PC-3 (cell line): ENCODE measurements around the gene GFOD1. TPM values are rescaled to one million over a fixed set of nuclear protein-coding genes. Genes with fewer than 3 reads are reported as not detected.

Experiments
- ATAC-seq: fragments of 200-7000 bp; cut with Tn5 transposase; 2 replicates; pipeline ENCODE4 v1.9.1; 2020; ENCODE audit warnings: mild to moderate bottlenecking, moderate library complexity
- BruUV-seq: library from RNA; stranded (reverse); fragments of 400-500 nt; replicated peaks from 2 replicates; lab custom pipeline; 2021; lab: Mats Ljungman, UMichigan
- CTCF ChIA-PET: fragments of 300-600 bp; sonication (Branson Sonifier 250); formaldehyde crosslinking; loops from one replicate; lab custom pipeline; 2022; ENCODE audit warnings: antibody characterized with exemption; lab: Charles Lee
- POLR2A ChIA-PET: fragments of 300-600 bp; sonication (Branson Sonifier 250); formaldehyde crosslinking; loops from one replicate; lab custom pipeline; 2022; ENCODE audit warnings: antibody characterized with exemption; ENCODE audit not compliant: unreplicated experiment; lab: Charles Lee
- DNase-seq: peaks from one replicate; pipeline ENCODE4 v3.0.0-alpha.2; 2015
- H2AFZ ChIP-seq: fragments of 300-600 bp; sonication (generic); 2 replicates; pipeline ENCODE4 v1.6.0; 2016; ENCODE audit warnings: antibody characterized with exemption, low read length
- H3F3A ChIP-seq: fragments of 300-600 bp; sonication (generic); one replicate; pipeline ENCODE4 v1.6.0; 2017; ENCODE audit warnings: antibody characterized with exemption, low read length, control low read depth, mild to moderate bottlenecking; ENCODE audit not compliant: unreplicated experiment
- H3K27ac ChIP-seq: fragments of 300-600 bp; sonication (generic); 2 replicates; pipeline ENCODE4 v1.5.1; 2016; ENCODE audit warnings: mild to moderate bottlenecking, low read length
- H3K27me3 ChIP-seq: fragments of 300-600 bp; sonication (generic); 2 replicates; pipeline ENCODE4 v1.6.1; 2016; ENCODE audit warnings: low read length, mixed read lengths
- H3K36me3 ChIP-seq: fragments of 300-600 bp; sonication (generic); 2 replicates; pipeline ENCODE4 v1.6.1; 2016; ENCODE audit warnings: low read depth, mixed run types, low read length, mixed read lengths
- H3K4me1 ChIP-seq: fragments of 300-600 bp; sonication (generic); 2 replicates; pipeline ENCODE4 v1.5.1; 2016; ENCODE audit warnings: low read length; ENCODE audit not compliant: insufficient read depth
- H3K4me2 ChIP-seq: fragments of 300-600 bp; sonication (generic); 2 replicates; pipeline ENCODE4 v1.6.0; 2016; ENCODE audit warnings: low read length
- H3K4me3 ChIP-seq: fragments of 300-600 bp; sonication (generic); 2 replicates; pipeline ENCODE4 v1.5.1; 2016; ENCODE audit warnings: mild to moderate bottlenecking, low read length, mixed read lengths
- H3K79me2 ChIP-seq: fragments of 300-600 bp; sonication (generic); 2 replicates; pipeline ENCODE4 v1.6.1; 2017; ENCODE audit warnings: low read length, mixed read lengths
- H3K9ac ChIP-seq: fragments of 300-600 bp; sonication (generic); 2 replicates; pipeline ENCODE4 v1.6.0; 2016; ENCODE audit warnings: mild to moderate bottlenecking, low read length
- H3K9me2 ChIP-seq: fragments of 300-600 bp; sonication (generic); replicated peaks from 2 replicates; pipeline ENCODE4 v1.6.1; 2016; ENCODE audit warnings: mixed run types, low read length, mixed read lengths
- H3K9me3 ChIP-seq: fragments of 300-600 bp; sonication (generic); 2 replicates; pipeline ENCODE4 v1.6.1; 2016; ENCODE audit warnings: low read length, mixed read lengths
- H4K20me1 ChIP-seq: fragments of 300-600 bp; sonication (generic); 2 replicates; pipeline ENCODE4 v1.6.1; 2016; ENCODE audit warnings: low read length, mixed read lengths
- EZH2 ChIP-seq: fragments of 300-600 bp; sonication (generic); IDR thresholded peaks from one replicate; pipeline ENCODE4 v1.6.1; 2017; ENCODE audit warnings: antibody characterized with exemption, mild to moderate bottlenecking, low read length; ENCODE audit not compliant: unreplicated experiment
- EZH2phosphoT487 ChIP-seq: fragments of 300-600 bp; sonication (generic); IDR thresholded peaks from 2 replicates; pipeline ENCODE4 v1.6.1; 2018; ENCODE audit warnings: mild to moderate bottlenecking, antibody characterized with exemption, low read length, borderline replicate concordance
- intact Hi-C: fragments of 100-400 bp; cut with micrococcal nuclease; formaldehyde crosslinking; loops from 2 replicates; pipeline ENCODE4 v1.9.0; 2023
- total RNA-seq: library from RNA; depleted of rRNA; stranded (reverse); fragments of >200 nt; gene quantifications from 2 replicates; pipeline ENCODE4 v1.2.3, GENCODE V29; 2014
- TF ChIP-seq, protein P1 (sequence below): fragments of 300-600 bp; sonication (generic); conservative IDR thresholded peaks from 2 replicates; pipeline ENCODE4 v1.5.1; 2017; ENCODE audit warnings: antibody characterized with exemption, low read depth, mild to moderate bottlenecking, low read length

The GFOD1 gene
- total RNA-seq, 1 experiment from 2014 or later = 16.0 TPM

DNA sequence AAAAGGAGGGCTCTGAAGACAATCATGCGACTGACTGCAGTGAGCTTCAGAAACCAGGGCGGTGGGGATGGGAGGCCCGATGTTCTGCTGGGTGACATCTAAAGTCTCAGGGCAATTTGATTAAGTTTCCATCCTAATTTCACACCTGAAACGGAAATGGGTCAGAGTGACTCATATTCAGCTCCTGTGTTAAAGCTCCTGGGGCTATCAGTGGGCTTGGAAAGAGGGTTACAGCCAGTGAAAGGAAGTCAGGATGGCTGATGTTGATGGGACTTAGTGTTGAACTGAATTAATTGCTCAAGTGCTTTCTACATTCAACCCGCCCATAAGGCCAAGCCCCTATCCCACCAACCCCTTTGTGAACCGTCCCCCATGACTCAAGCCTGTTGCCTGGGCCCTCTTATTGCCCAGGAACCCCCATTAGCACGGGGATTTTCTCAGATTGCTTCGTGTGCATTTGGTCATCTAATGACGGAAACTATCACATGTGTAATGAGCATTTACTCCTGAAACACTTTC lies 112.0 kb downstream of the GFOD1 start:
- H3K4me2 ChIP-seq = no peak overlapping the region
- intact Hi-C loops = no loop called here
- no peaks in the 10 kb centered on the region for H3K9me2 ChIP-seq
- no peak overlapping the region for H3K4me3 ChIP-seq
- TF ChIP-seq, protein P1, sequence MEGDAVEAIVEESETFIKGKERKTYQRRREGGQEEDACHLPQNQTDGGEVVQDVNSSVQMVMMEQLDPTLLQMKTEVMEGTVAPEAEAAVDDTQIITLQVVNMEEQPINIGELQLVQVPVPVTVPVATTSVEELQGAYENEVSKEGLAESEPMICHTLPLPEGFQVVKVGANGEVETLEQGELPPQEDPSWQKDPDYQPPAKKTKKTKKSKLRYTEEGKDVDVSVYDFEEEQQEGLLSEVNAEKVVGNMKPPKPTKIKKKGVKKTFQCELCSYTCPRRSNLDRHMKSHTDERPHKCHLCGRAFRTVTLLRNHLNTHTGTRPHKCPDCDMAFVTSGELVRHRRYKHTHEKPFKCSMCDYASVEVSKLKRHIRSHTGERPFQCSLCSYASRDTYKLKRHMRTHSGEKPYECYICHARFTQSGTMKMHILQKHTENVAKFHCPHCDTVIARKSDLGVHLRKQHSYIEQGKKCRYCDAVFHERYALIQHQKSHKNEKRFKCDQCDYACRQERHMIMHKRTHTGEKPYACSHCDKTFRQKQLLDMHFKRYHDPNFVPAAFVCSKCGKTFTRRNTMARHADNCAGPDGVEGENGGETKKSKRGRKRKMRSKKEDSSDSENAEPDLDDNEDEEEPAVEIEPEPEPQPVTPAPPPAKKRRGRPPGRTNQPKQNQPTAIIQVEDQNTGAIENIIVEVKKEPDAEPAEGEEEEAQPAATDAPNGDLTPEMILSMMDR = no peak
- TF ChIP-seq EZH2 = no peak
- TF ChIP-seq EZH2phosphoT487 = no peak
- DNase-seq (no peak), ATAC-seq (no peak)
- CTCF ChIA-PET = no interaction called here
- H3F3A ChIP-seq = no peaks in the 10 kb centered on the region
- no peak overlapping the region for H3K27ac ChIP-seq
- POLR2A ChIA-PET = no interaction called here
- BruUV-seq = no TSS peak
- peaks cover 11% of the 10 kb centered on the region for H3K4me1 ChIP-seq
- no peak overlapping the region for H3K9ac ChIP-seq
- no peaks in the 10 kb centered on the region for H3K36me3 ChIP-seq
- no peaks in the 10 kb centered on the region for H4K20me1 ChIP-seq
- H3K9me3 ChIP-seq = no peaks in the 10 kb centered on the region
- H3K79me2 ChIP-seq = no peaks in the 10 kb centered on the region
- H3K27me3 ChIP-seq = no peaks in the 10 kb centered on the region
- no peak overlapping the region for H2AFZ ChIP-seq

DNA sequence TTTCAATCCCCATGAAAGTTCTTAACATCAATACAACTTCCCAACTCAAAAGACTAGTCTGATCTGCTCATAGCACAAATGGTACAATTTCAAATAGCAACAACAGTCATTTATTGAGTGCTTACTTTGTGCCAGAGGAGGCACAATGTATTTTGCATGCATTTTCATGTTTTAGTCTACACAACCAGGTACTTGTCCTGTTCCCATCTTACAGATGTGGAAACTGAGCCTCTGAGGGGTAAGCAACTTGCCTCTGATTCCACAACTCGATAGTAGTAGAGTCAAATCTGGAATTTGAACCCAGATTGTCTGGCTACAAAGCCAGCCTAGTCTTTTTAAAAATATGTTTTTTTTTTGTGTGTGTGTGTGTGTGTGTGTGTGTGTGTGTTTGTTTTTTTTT lies 113.5 kb downstream of the GFOD1 start:
- no peak overlapping the region for H3K4me2 ChIP-seq
- CTCF ChIA-PET = no interaction called here
- no peak for DNase-seq
- TF ChIP-seq EZH2 (no peak), EZH2phosphoT487 (no peak)
- TF ChIP-seq, protein P1 = no peak
- no peaks in the 10 kb centered on the region for H3F3A ChIP-seq
- peaks cover 9% of the 10 kb centered on the region for H3K4me1 ChIP-seq
- POLR2A ChIA-PET = no interaction called here
- no peaks in the 10 kb centered on the region for H3K36me3 ChIP-seq
- ATAC-seq = no peak
- no peaks in the 10 kb centered on the region for H3K79me2 ChIP-seq
- no peaks in the 10 kb centered on the region for H3K9me3 ChIP-seq
- no peaks in the 10 kb centered on the region for H3K27me3 ChIP-seq
- no peak overlapping the region for H3K4me3 ChIP-seq
- intact Hi-C loops = no loop called here
- no TSS peak for BruUV-seq
- H3K27ac ChIP-seq = no peak overlapping the region
- H3K9ac ChIP-seq = no peak overlapping the region
- H2AFZ ChIP-seq = no peak overlapping the region
- no peaks in the 10 kb centered on the region for H3K9me2 ChIP-seq
- no peaks in the 10 kb centered on the region for H4K20me1 ChIP-seq

DNA sequence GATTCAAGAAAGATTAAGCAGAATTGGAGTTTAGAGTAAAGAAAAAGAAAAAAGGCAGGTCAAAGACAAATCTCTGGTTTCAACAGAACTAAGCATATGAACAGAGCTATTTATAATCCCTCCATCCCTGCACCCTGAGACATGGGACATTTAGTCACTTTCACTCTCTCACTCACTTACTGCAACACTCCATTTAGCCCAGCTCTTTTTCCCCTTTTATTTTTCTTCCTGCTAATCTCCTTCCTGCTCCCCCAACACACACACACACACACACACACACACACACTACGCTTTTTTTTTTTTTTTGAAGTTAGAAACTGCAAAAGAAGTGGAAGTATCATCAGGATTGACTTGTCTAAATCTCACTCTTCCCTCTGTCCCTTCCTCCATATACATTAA lies 113.9 kb downstream of the GFOD1 start:
- DNase-seq (no peak), ATAC-seq (no peak)
- no TSS peak for BruUV-seq
- no peak overlapping the region for H3K4me2 ChIP-seq
- ChIA-PET POLR2A (no interaction called here), CTCF (no interaction called here)
- intact Hi-C loops = no loop called here
- no peaks in the 10 kb centered on the region for H3K36me3 ChIP-seq
- H4K20me1 ChIP-seq = no peaks in the 10 kb centered on the region
- H3K27me3 ChIP-seq = no peaks in the 10 kb centered on the region
- H3K4me1 ChIP-seq = peaks cover 12% of the 10 kb centered on the region
- no peaks in the 10 kb centered on the region for H3F3A ChIP-seq
- TF ChIP-seq EZH2 = no peak
- TF ChIP-seq, protein P1 = no peak
- no peak for TF ChIP-seq EZH2phosphoT487
- H3K9ac ChIP-seq = no peak overlapping the region
- H3K4me3 ChIP-seq = no peak overlapping the region
- H3K9me2 ChIP-seq = no peaks in the 10 kb centered on the region
- no peak overlapping the region for H2AFZ ChIP-seq
- H3K79me2 ChIP-seq = no peaks in the 10 kb centered on the region
- no peak overlapping the region for H3K27ac ChIP-seq
- H3K9me3 ChIP-seq = no peaks in the 10 kb centered on the region
